Nucleus accumbens (tissue), 56 donors: ENCODE measurements around the gene PPP1R3G.

Experiments
- DNase-seq, 56 donors: peaks; one replicate each; lab custom pipeline; 2025; lab: John Stamatoyannopoulos, UW

The PPP1R3G gene

GRCh38 chr6:5135788-5136376 lies 50.7 kb downstream of the PPP1R3G start:
- DNase-seq = peak in 1 of 56 donors; percentile 21

- no peak for DNase-seq
These were observed 51.7 kb downstream of the PPP1R3G start for GRCh38 chr6:5136851-5137250.
